HFF-Myc (cell line): Measurements from ENCODE around the gene GTPBP8.
A peak's percentile ranks its signal among the peaks of the same experiment; 100 is the strongest.

Source experiments
- DNase-seq: peaks from one replicate; pipeline ENCODE4 v3.0.0-alpha.2; 2011; ENCODE audit warnings: low read depth; ENCODE audit errors: extremely low read depth
- H3K4me3 ChIP-seq: replicated peaks from 2 replicates; pipeline ENCODE4 v1.5.1; 2011; ENCODE audit warnings: low read depth, mild to moderate bottlenecking, control low read depth, low read length
- TF ChIP-seq, protein P1 (sequence below): IDR thresholded peaks from 2 replicates; pipeline ENCODE4 v1.5.1; 2012; ENCODE audit warnings: mild to moderate bottlenecking, low read depth, low read length, control low read depth; ENCODE audit errors: missing control alignments

Gene GTPBP8

DNA sequence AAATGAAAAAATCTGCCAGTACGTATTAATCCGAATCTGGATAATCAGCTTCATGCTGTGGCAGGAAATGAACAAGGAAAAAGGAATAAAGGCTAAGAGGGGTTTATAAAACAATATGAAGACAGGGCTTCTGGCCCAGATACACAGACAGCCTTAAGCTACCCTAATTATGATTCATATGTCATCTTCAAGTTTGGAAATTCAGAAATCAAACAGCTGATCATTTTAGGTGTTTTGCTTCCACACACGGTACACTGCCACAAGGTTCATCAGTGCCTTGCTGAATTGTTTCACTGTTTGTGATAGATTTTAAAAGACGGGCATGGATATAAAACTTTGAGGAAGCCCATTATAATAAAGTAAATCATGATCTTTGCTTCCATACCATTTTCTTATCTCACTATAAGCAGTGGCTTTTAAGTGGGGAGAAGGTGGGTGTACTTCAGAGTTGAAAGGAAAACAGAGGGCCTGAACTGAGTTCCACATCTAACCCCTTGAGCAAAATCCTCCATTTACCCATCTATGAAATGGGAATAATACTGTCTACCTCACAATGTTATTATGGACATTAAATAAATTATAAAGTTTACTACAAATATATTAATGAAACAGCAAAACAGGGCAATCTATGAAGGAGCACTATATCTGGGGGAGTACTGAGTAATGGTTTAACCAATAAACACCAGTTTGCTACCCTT, 15.7 kb downstream of the GTPBP8 start:
- no peak for DNase-seq
- TF ChIP-seq, protein P1, sequence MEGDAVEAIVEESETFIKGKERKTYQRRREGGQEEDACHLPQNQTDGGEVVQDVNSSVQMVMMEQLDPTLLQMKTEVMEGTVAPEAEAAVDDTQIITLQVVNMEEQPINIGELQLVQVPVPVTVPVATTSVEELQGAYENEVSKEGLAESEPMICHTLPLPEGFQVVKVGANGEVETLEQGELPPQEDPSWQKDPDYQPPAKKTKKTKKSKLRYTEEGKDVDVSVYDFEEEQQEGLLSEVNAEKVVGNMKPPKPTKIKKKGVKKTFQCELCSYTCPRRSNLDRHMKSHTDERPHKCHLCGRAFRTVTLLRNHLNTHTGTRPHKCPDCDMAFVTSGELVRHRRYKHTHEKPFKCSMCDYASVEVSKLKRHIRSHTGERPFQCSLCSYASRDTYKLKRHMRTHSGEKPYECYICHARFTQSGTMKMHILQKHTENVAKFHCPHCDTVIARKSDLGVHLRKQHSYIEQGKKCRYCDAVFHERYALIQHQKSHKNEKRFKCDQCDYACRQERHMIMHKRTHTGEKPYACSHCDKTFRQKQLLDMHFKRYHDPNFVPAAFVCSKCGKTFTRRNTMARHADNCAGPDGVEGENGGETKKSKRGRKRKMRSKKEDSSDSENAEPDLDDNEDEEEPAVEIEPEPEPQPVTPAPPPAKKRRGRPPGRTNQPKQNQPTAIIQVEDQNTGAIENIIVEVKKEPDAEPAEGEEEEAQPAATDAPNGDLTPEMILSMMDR = no peak
- no peak overlapping the region for H3K4me3 ChIP-seq

DNA sequence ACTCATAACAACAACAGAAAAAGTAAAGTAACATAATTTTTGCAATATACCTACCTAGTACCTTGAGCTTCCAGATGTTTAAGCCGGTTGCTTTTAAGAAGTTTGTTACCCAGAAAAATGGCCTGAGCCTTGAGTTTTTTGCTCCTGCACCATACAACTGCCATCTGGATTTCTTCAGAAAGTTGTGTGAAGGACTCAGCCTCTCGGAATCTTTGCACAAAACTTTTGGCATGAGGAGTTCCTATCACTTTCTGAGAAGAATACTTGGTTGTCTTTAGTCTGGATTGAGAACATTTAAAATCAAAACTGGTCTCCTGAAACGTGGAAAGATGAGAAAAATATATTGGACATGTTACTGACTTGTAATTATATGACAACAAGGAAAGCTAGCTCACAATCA, 17.3 kb downstream of the GTPBP8 start:
- no peak for DNase-seq
- TF ChIP-seq, protein P1 = no peak
- no peak overlapping the region for H3K4me3 ChIP-seq

DNA sequence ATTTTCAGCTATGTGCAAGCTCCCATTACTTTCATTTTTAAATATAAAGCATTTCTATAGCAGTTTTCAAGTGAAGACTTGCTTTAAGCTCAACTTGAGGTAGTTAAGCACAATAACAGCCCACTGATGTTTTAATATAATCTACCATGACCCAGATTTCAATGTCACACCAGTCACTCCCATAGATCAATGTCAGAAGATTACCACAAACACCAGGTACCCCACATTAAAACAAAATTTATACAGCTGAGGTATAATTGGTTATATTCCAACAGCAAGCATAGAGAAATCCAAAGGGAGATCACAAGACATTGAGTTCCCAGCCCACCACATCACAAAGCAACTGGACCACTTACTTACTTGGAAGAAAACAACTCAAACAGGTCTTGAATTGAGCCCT, 22.8 kb downstream of the GTPBP8 start:
- H3K4me3 ChIP-seq = no peak overlapping the region
- TF ChIP-seq, protein P1 = no peak
- DNase-seq = no peak

DNA sequence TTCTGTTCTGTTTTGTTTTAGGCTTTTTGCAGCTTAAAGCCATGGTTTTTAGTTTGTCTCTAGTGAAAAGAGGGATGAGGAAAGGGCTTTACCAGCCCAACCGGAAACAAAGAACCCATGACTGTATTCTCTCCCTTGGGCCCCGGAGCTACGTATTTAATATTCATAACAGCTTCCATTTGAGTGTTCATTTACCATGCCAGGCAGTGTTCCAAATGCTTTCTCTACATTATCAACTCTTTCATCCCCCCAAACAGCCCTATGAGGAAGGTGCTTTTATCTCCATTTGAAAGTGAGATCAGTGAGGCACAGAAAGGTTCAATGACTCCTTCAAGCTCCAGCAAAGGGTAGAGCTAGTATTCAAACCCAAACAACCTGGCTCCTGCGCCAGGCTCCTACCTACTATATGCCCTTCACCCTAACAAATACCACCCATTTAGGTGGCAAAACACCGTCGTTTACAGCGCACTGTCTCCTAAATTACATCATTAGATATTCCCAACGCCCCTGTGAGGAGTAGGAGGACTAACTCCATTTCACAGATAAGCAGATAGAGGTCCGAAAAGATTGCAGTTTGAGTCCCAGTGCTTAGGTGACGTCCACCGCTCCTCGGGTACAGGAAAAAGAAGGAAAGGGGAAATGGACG, 27.9 kb downstream of the GTPBP8 start:
- no peak for DNase-seq
- TF ChIP-seq, protein P1 = no peak
- H3K4me3 ChIP-seq = peak overlapping the region; percentile 76

DNA sequence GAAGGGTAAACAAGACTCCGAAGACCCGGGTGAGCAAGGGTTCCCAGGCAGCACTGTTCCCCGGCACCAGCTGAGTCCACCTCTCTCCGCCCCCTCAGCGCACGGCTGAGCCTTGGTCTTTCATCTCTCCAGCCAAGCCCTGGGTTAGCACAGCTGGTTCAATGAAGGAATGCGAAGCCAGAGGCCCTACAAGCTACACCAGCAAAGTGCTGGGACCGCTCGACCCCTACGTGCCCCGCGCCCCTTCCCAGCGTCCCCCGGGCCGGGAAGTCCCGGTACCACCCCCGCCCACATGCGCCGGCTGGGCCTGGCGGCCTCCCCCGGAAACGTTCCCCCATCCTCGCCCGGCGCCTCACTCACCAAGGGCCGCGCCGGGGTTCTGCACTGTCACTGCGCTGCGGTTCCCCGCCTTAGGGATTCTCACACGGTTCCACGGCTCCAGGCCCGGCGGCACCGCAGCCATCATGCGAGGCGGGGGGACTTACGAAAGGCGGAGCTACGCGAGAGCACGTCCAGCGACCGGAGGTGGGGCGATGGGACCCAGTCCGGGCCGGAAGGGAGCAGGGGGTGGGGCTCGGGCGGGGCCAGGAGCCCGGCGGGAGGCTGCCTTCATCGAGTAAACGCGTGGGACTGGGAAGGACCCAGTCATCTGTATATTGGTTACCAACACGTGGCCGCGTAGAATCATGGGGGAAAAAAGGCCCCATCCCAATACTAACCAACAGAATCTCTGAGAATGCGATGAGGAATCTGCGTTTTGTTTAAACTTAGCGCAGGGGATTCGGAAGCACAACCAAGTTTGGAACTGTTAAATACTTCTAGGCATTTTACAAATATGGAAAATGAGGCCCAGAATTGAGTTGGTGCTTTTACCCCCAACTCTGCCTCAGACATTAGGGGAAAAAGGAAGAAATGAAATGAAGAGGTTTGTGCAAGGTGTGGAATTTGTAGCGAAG, 28.7 kb downstream of the GTPBP8 start:
- TF ChIP-seq, protein P1 = no peak
- H3K4me3 ChIP-seq = peak overlapping the region; percentile 76

DNA sequence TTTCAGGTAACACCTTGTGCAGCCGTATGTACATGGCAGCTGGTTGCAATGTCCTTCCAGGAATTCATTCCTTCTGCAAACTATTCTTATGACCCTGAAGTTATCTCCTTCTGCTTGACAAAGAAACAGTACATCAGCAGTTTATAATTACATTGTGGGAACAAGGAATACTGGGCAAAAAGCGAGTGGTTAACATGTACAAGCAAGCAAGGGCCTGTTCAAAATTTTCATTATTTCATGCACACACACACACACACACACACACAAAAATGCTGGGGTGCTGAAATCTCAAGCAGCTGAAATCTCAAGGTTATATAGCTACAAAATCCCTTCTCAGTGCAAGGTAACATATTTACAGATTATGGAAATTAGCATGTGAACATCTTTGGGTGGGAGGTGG, 30.7 kb downstream of the GTPBP8 start:
- H3K4me3 ChIP-seq = no peak overlapping the region

More for the DNA sequence above, 28.7 kb downstream of the GTPBP8 start:
- DNase-seq = peak; percentile 75

More for the DNA sequence above, 30.7 kb downstream of the GTPBP8 start:
- TF ChIP-seq, protein P1 = no peak
- no peak for DNase-seq
